Heart left ventricle (tissue), 13 donors: ENCODE data around the gene EID2B.

ENCODE experiments used
- POLR2A ChIP-seq, 2 donors: fragments of 450-650 bp; IDR thresholded peaks; one replicate each; pipeline ENCODE4 v1.6.1; 2017; ENCODE audit warnings: antibody characterized with exemption in 2 of 2, mild to moderate bottlenecking in 2 of 2, moderate library complexity in 2 of 2
- TF ChIP-seq, protein P1 (sequence below), 12 donors: fragments of 200-600 bp; sonication (generic) in 4 of 12; IDR thresholded peaks; one replicate each; pipeline versions ENCODE4 v1.5.0 to v1.8.0; 2018 to 2022; ENCODE audit warnings: antibody characterized with exemption in 12 of 12, mild to moderate bottlenecking in 5 of 12
- donor health status: ischemic (EF 13 %, LVEDD 7.1; RV severe dilation, severe dysfunction).
- donor health status: DM: no; HTN: yes; CAD: no.
- donor health status: DM: no; HTN: no; CAD: no.
- donor health status: ischemic (EF 25% LVEDD 6.9; RV normal size, moderate dysfunction).
- donor health status: ischemic (EF 25% LVEDD 5.7; RV mildly dilated, moderate dysfunction).
- donor health status: ischemic (EF 35%, LVEDD 5.7; RV mildly dilated, moderate dysfunction).
- donor health status: nonischemic (EF 11% LVEDD 7.7; RV severe dilation, severe dysfunction).
- donor health status: DM: yes; HTN: yes; CAD: no.
- donor health status: PGD.
- donor health status: ischemic (EF 29% LVEDD 5.4; RV normal size, mild dysfunction).
- donor health status: nonischemic (EF 23%, LVEDD 6.1; RV moderate dilation, normal function).

DNA sequence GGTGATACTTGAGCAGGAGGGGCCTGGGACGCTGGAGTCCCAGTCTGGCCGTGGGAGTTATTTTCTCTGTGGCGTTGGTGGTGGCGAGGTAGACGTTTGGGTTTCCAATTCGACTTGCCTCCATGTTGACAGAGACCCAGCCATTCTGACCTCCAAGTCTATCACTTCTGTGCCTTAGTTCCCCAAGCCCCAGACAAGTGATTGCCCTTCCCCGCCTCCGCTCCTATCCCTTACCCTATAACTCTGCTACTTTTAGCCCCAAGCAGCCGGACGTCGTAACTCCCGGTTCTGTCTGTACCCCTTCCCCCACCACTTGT, 51.5 kb downstream of the EID2B start:
- no peak for TF ChIP-seq POLR2A (IDR thresholded peaks at IDR 0.05)
- TF ChIP-seq, protein P1, sequence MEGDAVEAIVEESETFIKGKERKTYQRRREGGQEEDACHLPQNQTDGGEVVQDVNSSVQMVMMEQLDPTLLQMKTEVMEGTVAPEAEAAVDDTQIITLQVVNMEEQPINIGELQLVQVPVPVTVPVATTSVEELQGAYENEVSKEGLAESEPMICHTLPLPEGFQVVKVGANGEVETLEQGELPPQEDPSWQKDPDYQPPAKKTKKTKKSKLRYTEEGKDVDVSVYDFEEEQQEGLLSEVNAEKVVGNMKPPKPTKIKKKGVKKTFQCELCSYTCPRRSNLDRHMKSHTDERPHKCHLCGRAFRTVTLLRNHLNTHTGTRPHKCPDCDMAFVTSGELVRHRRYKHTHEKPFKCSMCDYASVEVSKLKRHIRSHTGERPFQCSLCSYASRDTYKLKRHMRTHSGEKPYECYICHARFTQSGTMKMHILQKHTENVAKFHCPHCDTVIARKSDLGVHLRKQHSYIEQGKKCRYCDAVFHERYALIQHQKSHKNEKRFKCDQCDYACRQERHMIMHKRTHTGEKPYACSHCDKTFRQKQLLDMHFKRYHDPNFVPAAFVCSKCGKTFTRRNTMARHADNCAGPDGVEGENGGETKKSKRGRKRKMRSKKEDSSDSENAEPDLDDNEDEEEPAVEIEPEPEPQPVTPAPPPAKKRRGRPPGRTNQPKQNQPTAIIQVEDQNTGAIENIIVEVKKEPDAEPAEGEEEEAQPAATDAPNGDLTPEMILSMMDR (IDR thresholded peaks at IDR 0.05): no peak
